A673 (cell line): ENCODE measurements around the gene DCLK2. TPM values are rescaled to one million over a fixed set of nuclear protein-coding genes. Genes with fewer than 3 reads are reported as not detected.
A peak's percentile ranks its signal among the peaks of the same experiment; 100 is the strongest.

Source experiments
- BruUV-seq: library from RNA; stranded (reverse); fragments of 400-500 nt; replicated peaks from 2 replicates; lab custom pipeline; 2021; lab: Mats Ljungman, UMichigan
- CTCF ChIA-PET: fragments of 300-600 bp; sonication (Branson Sonifier 250); formaldehyde crosslinking; loops from one replicate; lab custom pipeline; 2022; ENCODE audit warnings: antibody characterized with exemption; lab: Charles Lee
- POLR2A ChIA-PET: fragments of 300-600 bp; sonication (Branson Sonifier 250); formaldehyde crosslinking; loops from one replicate; lab custom pipeline; 2022; ENCODE audit warnings: antibody characterized with exemption; ENCODE audit not compliant: low non-redundant PET; lab: Charles Lee
- DNase-seq: peaks from one replicate; pipeline ENCODE4 v3.0.0-alpha.2; 2015; ENCODE audit warnings: low spot score
- H3K27ac ChIP-seq: fragments of 200-600 bp; sonication (generic); 2 replicates; pipeline ENCODE4 v1.5.1; 2016; ENCODE audit warnings: mixed run types, low read depth, mild to moderate bottlenecking, mixed read lengths, antibody characterized with exemption, low read length; ENCODE audit not compliant: poor library complexity, severe bottlenecking
- H3K27me3 ChIP-seq: fragments of 200-600 bp; sonication (generic); replicated peaks from 2 replicates; pipeline ENCODE4 v1.6.1; 2017; ENCODE audit warnings: mixed run types, low read depth, mild to moderate bottlenecking, mixed read lengths, antibody characterized with exemption, low read length; ENCODE audit not compliant: insufficient read depth, poor library complexity
- H3K36me3 ChIP-seq: fragments of 200-600 bp; sonication (generic); 2 replicates; pipeline ENCODE4 v1.6.1; 2016; ENCODE audit warnings: mixed run types, mild to moderate bottlenecking, mixed read lengths, antibody characterized with exemption, low read length; ENCODE audit not compliant: insufficient read depth, poor library complexity, severe bottlenecking
- H3K4me1 ChIP-seq: fragments of 200-600 bp; sonication (generic); 2 replicates; pipeline ENCODE4 v1.6.1; 2017; ENCODE audit warnings: mixed run types, mild to moderate bottlenecking, mixed read lengths, antibody characterized with exemption, low read length; ENCODE audit not compliant: insufficient read depth, poor library complexity, severe bottlenecking
- H3K4me3 ChIP-seq: fragments of 200-600 bp; sonication (generic); 2 replicates; pipeline ENCODE4 v1.5.1; 2016; ENCODE audit warnings: low read depth, mixed run types, mild to moderate bottlenecking, mixed read lengths, low read length; ENCODE audit not compliant: poor library complexity, severe bottlenecking
- H3K9me3 ChIP-seq: fragments of 200-600 bp; sonication (generic); 2 replicates; pipeline ENCODE4 v1.6.1; 2016; ENCODE audit warnings: mixed run types, low read depth, mild to moderate bottlenecking, mixed read lengths, antibody characterized with exemption, low read length; ENCODE audit not compliant: poor library complexity, severe bottlenecking
- EZH2 ChIP-seq: fragments of 200-600 bp; sonication (generic); IDR thresholded peaks from 2 replicates; pipeline ENCODE4 v1.6.1; 2017; ENCODE audit warnings: borderline replicate concordance, low read depth, mild to moderate bottlenecking, mixed read lengths, antibody characterized with exemption, low read length; ENCODE audit not compliant: poor library complexity, severe bottlenecking
- intact Hi-C: fragments of 100-400 bp; cut with micrococcal nuclease; formaldehyde crosslinking; loops from one replicate; pipeline ENCODE4 v1.10.0; 2022; ENCODE audit not compliant: unreplicated experiment
- total RNA-seq: library from RNA; stranded (reverse); gene quantifications from 2 replicates; pipeline ENCODE4 v1.2.3, GENCODE V29; 2021
- TF ChIP-seq, protein P1 (sequence below): fragments of 300-800, 200-600 bp; sonication (generic); conservative IDR thresholded peaks from 2 replicates; pipeline ENCODE4 v1.5.1; 2017; ENCODE audit warnings: low read depth, mild to moderate bottlenecking, antibody characterized with exemption, low read length, moderate library complexity, mixed read lengths

Gene DCLK2
- total RNA-seq, 1 experiment from 2014 or later = 4.9 TPM

- BruUV-seq = no TSS peak
- intact Hi-C loops = no loop called here
- Histone ChIP-seq H3K9me3 (peaks cover 8% of the 10 kb centered on the region), H3K27me3 (no peaks in the 10 kb centered on the region), H3K4me3 (no peak overlapping the region), H3K36me3 (no peaks in the 10 kb centered on the region), H3K4me1 (peaks cover 40% of the 10 kb centered on the region), H3K27ac (no peak overlapping the region)
- ChIA-PET CTCF (no interaction called here), POLR2A (no interaction called here)
- DNase-seq = no peak
- TF ChIP-seq EZH2 = no peak
- TF ChIP-seq, protein P1, sequence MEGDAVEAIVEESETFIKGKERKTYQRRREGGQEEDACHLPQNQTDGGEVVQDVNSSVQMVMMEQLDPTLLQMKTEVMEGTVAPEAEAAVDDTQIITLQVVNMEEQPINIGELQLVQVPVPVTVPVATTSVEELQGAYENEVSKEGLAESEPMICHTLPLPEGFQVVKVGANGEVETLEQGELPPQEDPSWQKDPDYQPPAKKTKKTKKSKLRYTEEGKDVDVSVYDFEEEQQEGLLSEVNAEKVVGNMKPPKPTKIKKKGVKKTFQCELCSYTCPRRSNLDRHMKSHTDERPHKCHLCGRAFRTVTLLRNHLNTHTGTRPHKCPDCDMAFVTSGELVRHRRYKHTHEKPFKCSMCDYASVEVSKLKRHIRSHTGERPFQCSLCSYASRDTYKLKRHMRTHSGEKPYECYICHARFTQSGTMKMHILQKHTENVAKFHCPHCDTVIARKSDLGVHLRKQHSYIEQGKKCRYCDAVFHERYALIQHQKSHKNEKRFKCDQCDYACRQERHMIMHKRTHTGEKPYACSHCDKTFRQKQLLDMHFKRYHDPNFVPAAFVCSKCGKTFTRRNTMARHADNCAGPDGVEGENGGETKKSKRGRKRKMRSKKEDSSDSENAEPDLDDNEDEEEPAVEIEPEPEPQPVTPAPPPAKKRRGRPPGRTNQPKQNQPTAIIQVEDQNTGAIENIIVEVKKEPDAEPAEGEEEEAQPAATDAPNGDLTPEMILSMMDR = no peak
Measured at GRCh38 chr4:150139297-150139865, 61.1 kb downstream of the DCLK2 start.

GRCh38 chr4:150140774-150141400 is 62.6 kb downstream of the DCLK2 start:
- ChIA-PET CTCF (no interaction called here), POLR2A (no interaction called here)
- Histone ChIP-seq H3K9me3 (peaks cover 8% of the 10 kb centered on the region), H3K27ac (peak overlapping the region; percentile 6), H3K27me3 (no peaks in the 10 kb centered on the region), H3K4me3 (peak overlapping the region; percentile 14), H3K36me3 (no peaks in the 10 kb centered on the region), H3K4me1 (peaks cover 40% of the 10 kb centered on the region)
- intact Hi-C loops = no loop called here
- BruUV-seq = no TSS peak
- DNase-seq = peak; percentile 55
- no peak for TF ChIP-seq EZH2
- TF ChIP-seq, protein P1 = no peak

DNA sequence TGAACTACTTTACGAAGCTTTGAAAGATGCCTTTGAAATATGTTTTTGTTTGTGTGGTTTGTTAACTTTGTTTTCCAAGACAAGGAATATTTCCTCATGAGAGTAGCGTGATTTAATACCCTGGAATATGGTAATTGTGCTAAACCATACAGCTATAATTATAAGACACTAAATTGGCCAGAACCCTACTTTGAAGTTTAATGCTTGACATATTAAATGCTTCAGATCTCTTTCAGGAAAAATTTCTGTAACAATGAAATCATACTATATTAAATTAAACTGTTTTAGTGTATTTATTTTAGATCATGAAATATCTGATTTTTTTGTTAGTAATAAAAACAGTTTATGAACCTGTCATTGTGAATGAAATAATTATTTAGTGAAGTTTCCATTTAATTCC is 63.5 kb downstream of the DCLK2 start:
- Histone ChIP-seq H3K27me3 (no peaks in the 10 kb centered on the region), H3K4me3 (peak overlapping the region; percentile 14), H3K36me3 (no peaks in the 10 kb centered on the region), H3K9me3 (peaks cover 8% of the 10 kb centered on the region), H3K4me1 (peaks cover 35% of the 10 kb centered on the region), H3K27ac (no peak overlapping the region)
- POLR2A ChIA-PET = no interaction called here
- intact Hi-C loops = no loop called here
- BruUV-seq = no TSS peak
- no peak for TF ChIP-seq EZH2
- TF ChIP-seq, protein P1 = no peak
- CTCF ChIA-PET = no interaction called here
- no peak for DNase-seq
